GM12801 (cell line): ENCODE results near the gene TCTN2.

ENCODE experiments used
- TF ChIP-seq, protein P1 (sequence below): IDR thresholded peaks from one replicate; pipeline ENCODE4 v1.5.1; 2011; ENCODE audit warnings: control low read depth; ENCODE audit not compliant: insufficient read length; ENCODE audit errors: extremely low read depth

TCTN2 gene

DNA sequence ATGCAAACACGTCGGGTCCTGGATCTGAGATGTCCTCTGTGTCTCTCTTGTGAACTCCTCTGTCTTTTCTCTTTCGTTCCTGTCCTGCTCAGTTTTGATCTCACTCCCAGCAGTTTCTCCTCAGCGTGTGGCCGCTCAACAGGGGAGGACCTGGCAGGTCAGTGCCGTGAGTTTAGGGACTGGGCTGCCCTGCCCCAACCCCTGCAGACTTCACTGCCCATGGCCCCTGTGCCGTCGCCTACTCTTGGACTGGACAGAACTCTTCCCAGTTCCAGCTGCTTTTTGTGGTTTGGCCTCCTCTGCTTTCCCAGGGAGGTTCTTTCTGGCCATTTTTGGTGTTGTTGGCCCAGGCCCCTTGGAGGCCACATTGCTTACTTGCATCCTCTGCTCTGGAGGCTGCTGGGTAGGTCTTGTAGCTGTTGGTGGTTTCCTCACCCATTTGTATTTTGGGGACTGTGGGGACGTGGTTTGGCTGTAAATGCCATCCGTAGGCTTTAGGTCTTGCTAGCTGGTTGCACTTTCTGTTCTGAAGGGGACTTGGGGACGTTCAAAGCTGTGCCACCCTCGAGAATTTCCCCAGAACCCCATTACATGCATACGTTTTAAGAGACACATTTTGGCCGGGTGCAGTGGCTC, 71.1 kb downstream of the TCTN2 start:
- TF ChIP-seq, protein P1, sequence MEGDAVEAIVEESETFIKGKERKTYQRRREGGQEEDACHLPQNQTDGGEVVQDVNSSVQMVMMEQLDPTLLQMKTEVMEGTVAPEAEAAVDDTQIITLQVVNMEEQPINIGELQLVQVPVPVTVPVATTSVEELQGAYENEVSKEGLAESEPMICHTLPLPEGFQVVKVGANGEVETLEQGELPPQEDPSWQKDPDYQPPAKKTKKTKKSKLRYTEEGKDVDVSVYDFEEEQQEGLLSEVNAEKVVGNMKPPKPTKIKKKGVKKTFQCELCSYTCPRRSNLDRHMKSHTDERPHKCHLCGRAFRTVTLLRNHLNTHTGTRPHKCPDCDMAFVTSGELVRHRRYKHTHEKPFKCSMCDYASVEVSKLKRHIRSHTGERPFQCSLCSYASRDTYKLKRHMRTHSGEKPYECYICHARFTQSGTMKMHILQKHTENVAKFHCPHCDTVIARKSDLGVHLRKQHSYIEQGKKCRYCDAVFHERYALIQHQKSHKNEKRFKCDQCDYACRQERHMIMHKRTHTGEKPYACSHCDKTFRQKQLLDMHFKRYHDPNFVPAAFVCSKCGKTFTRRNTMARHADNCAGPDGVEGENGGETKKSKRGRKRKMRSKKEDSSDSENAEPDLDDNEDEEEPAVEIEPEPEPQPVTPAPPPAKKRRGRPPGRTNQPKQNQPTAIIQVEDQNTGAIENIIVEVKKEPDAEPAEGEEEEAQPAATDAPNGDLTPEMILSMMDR = no peak

DNA sequence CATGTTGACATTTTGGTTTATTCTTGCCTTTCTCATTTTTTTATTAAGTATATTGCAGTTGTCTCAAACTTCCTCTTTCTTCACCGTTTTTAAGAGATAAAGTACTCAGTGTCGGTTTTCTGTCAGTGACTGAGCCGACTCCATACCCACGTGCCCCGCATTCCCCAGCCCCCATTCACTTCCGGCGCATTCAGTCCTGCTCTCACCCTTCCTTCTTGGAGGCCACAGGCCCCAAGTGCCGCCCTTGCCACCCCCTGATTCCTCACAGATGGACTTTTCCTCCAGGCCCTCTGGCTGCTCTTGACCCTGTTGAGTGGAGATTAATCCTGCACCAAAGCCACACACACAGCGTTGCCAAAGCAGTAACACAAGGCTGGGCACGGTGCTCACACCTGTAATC, 72.1 kb downstream of the TCTN2 start:
- TF ChIP-seq, protein P1 = no peak

DNA sequence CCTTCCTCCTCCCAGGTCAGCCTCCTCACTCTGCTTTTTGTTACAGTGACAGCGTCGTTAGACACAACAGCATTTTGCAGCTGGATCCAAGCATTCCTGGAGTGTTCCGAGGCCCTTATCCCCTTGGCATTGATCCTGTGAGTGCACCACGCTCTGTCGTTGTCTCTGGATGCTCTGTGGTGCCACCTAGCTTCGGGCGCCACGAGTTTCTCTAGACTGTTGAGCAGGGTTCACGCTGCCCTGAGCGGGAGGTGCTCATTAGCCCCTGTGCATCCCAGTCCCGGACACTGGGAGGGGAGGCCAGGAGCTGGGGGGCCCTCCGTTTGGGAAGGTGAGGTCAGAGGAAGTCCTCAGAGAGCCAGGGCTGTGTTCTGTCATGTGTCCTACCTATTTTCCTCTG, 73.9 kb downstream of the TCTN2 start:
- TF ChIP-seq, protein P1 = no peak

DNA sequence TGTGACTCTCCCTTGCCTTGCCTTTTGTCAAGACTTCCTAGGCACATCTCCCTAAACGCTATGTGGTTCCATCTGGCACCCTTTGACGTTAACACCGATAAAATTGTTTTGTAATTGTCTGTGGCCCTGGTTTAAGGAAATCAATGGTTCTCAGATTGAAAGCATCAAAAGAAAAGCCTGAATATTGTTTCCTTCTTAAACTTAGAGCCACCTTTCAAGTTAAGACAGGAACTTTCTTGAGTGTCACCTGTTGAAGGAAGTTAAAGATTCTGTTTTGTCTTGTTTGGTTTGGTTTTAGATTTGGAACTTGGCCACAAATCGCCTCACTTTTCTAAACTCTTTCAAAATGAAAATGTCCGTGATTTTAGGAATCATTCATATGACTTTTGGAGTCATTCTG, 76.4 kb downstream of the TCTN2 start:
- TF ChIP-seq, protein P1 = no peak

DNA sequence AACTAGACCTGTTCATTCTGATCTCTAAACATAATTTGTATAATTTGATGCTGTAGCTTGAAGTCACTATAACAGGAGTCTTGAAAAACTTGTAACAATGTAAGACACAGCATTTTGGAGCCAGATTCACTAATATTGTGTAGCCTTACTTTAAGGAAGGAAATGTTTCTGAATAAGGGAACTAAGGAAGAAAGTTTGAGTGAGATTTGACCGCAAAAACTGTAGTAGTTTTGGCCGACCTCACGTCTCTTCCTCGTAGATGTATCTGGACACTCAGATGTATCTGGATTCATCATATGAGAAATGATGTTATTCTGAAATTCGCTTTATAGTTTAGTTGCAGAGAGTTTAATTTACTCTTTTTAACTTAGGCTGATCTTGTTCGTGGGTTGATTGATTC, 77.2 kb downstream of the TCTN2 start:
- TF ChIP-seq, protein P1 = no peak

DNA sequence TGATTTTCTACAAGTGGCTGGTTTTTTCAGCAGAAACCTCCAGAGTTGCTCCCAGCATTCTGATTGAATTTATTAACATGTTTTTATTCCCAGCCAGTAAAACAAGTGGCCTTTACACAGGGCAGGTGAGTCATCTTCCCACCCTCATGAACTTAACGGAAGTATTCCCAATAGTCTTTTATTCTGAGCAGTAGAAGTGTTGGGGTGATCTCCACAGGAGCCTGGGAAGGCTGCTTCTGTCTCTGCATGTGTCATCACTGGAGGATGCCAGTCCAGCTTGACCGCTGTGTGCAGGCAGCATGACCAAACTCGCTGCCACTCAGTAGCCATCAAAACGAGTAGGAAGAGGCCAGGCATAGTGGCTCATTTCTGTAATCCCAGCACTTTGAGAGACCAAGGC, 77.7 kb downstream of the TCTN2 start:
- TF ChIP-seq, protein P1 = no peak

DNA sequence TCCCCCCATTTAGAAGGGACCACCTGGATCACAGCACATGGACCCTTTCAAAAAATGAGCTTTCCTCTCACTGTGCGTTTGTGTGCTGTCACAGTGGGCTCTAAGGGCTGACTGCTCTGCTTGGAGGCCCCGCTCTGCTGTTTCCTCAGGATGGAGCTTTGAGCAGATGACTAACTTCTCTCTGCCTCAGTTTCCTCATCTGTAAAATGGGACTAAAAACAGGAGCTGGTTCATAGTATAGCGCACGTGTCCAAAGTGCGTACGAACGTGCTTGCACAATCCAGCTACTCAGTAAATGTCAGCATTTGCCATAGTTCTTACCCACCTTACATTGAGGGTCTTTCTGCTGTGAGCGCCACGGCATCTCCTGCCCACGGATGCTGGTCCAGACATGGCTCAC, 78.4 kb downstream of the TCTN2 start:
- TF ChIP-seq, protein P1 = no peak
